HepG2 (cell line): Measurements from ENCODE around the gene SLC45A1. TPM values are rescaled to one million over a fixed set of nuclear protein-coding genes. Genes with fewer than 3 reads are reported as not detected.

ENCODE experiments used
- ATAC-seq: fragments of 200-7000 bp; cut with Tn5 transposase; 3 replicates; pipeline ENCODE4 v1.9.1; 2020; ENCODE audit warnings: mild to moderate bottlenecking, moderate library complexity
- BruUV-seq: library from RNA; stranded (reverse); fragments of 400-500 nt; replicated peaks from 2 replicates; lab custom pipeline; 2021; lab: Mats Ljungman, UMichigan
- CTCF ChIA-PET: fragments of 300-600 bp; formaldehyde crosslinking; extraction: SDS; loops from one replicate; lab custom pipeline; 2021; ENCODE audit warnings: low total read pairs, inconsistent platforms, low intra/inter-chr PET ratio; lab: Yijun Ruan, JAX
- POLR2A ChIA-PET: fragments of 350-600 bp; sonication (Branson Sonifier 250); formaldehyde crosslinking; loops from one replicate; lab custom pipeline; 2020; ENCODE audit warnings: antibody characterized with exemption, inconsistent platforms; lab: Yijun Ruan, JAX
- DNase-seq: peaks from one replicate; pipeline ENCODE4 v3.0.0-alpha.2; 2015; ENCODE audit warnings: low spot score
- FAIRE-seq: peaks from 3 replicates; lab custom pipeline; 2011; peaks lifted over from hg19 to GRCh38; lab: Jason Lieb, UNC
- H2AFZ ChIP-seq: one replicate; pipeline ENCODE4 v1.6.1; 2011; ENCODE audit warnings: low read length, inconsistent platforms
- H3K27ac ChIP-seq: fragments of 300-600 bp; 3 replicates; pipeline ENCODE4 v1.8.0; 2011; ENCODE audit warnings: mixed run types, mild to moderate bottlenecking, mixed read lengths, low read length, inconsistent platforms; ENCODE audit not compliant: insufficient read depth; ENCODE audit errors: extremely low read length
- H3K27me3 ChIP-seq, 2 experiments: fragments of 200-600 bp in 1 of 2; 2 replicates in 1 of 2; 3 replicates in 1 of 2; pipeline versions ENCODE4 v1.6.0 to v1.8.0; 2011; ENCODE audit warnings: low read length in 2 of 2, mild to moderate bottlenecking in 2 of 2, moderate library complexity in 2 of 2, inconsistent platforms in 1 of 2; ENCODE audit not compliant: insufficient read depth in 2 of 2, control insufficient read depth in 1 of 2
- H3K36me3 ChIP-seq, 2 experiments: fragments of 200-600 bp in 1 of 2; replicated peaks in 1 of 2; 2 replicates in 1 of 2; 3 replicates in 1 of 2; pipeline versions ENCODE4 v1.5.1 to v1.8.0; 2011; ENCODE audit warnings: low read length in 2 of 2, inconsistent platforms in 1 of 2; ENCODE audit not compliant: insufficient read depth in 2 of 2, control insufficient read depth in 1 of 2
- H3K4me1 ChIP-seq: 2 replicates; pipeline ENCODE4 v1.5.1; 2012; ENCODE audit warnings: low read length, inconsistent platforms; ENCODE audit not compliant: insufficient read depth
- H3K4me2 ChIP-seq: 2 replicates; pipeline ENCODE4 v1.6.0; 2011; ENCODE audit warnings: low read depth, low read length, inconsistent platforms
- H3K4me3 ChIP-seq, 3 experiments: fragments of 200-600 bp in 1 of 3; sonication (generic), shearing (Covaris generic) in 1 of 3; replicated peaks in 1 of 3; 2 replicates each; pipeline ENCODE4 v1.5.1; 2011 to 2016; ENCODE audit warnings: low read length in 3 of 3, inconsistent platforms in 2 of 3, low read depth in 2 of 3, mild to moderate bottlenecking in 2 of 3, control low read depth in 1 of 3, mixed read lengths in 1 of 3; ENCODE audit not compliant: insufficient read depth in 1 of 3
- H3K79me2 ChIP-seq: one replicate; pipeline ENCODE4 v1.6.1; 2011; ENCODE audit warnings: low read length, inconsistent platforms; ENCODE audit not compliant: insufficient read depth
- H3K9ac ChIP-seq: 2 replicates; pipeline ENCODE4 v1.6.0; 2011; ENCODE audit warnings: mild to moderate bottlenecking, low read depth, low read length, inconsistent platforms; ENCODE audit not compliant: insufficient read depth
- H3K9me3 ChIP-seq: 2 replicates; pipeline ENCODE4 v1.5.1; 2012; ENCODE audit warnings: mild to moderate bottlenecking, low read length
- H4K20me1 ChIP-seq: 2 replicates; pipeline ENCODE4 v1.6.0; 2011; ENCODE audit warnings: inconsistent platforms, mild to moderate bottlenecking, low read length, moderate library complexity; ENCODE audit not compliant: insufficient read depth
- GPN1 ChIP-seq: sonication (generic); formaldehyde crosslinking; IDR thresholded peaks from 2 replicates; pipeline ENCODE4 v1.5.1; 2020; ENCODE audit warnings: missing genetic modification reagents, borderline replicate concordance
- HNRNPUL1 ChIP-seq: fragments of 200-400 bp; formaldehyde crosslinking; IDR thresholded peaks from 2 replicates; pipeline ENCODE4 v1.6.1; 2017; ENCODE audit warnings: low read depth, mild to moderate bottlenecking, low read length, moderate library complexity
- KDM1A ChIP-seq: IDR thresholded peaks from 2 replicates; pipeline ENCODE4 v1.6.1; 2016; ENCODE audit warnings: missing compliant biosample characterization
- KDM5B ChIP-seq: sonication (generic); formaldehyde crosslinking; IDR thresholded peaks from 2 replicates; pipeline ENCODE4 v1.4.0; 2020; ENCODE audit warnings: missing genetic modification reagents, mild to moderate bottlenecking, borderline replicate concordance
- KDM6A ChIP-seq: IDR thresholded peaks from 2 replicates; pipeline ENCODE4 v1.6.1; 2016; ENCODE audit warnings: low read depth
- MBNL3 ChIP-seq: fragments of 250-450 bp; sonication (Bioruptor Pico); conservative IDR thresholded peaks from 2 replicates; pipeline ENCODE4 v1.8.0; 2022; ENCODE audit warnings: mild to moderate bottlenecking, inconsistent platforms
- SSRP1 ChIP-seq: IDR thresholded peaks from 2 replicates; pipeline ENCODE4 v1.6.1; 2016; ENCODE audit warnings: control low read depth
- TRIM24 ChIP-seq: sonication (generic); formaldehyde crosslinking; IDR thresholded peaks from 2 replicates; pipeline ENCODE4 v1.8.0; 2022; ENCODE audit warnings: mild to moderate bottlenecking, missing genetic modification reagents
- ZNF253 ChIP-seq: sonication (generic); formaldehyde crosslinking; IDR thresholded peaks from 2 replicates; pipeline ENCODE4 v1.8.0; 2022; ENCODE audit warnings: mild to moderate bottlenecking, missing genetic modification reagents, borderline replicate concordance
- WGBS: methylation state at CpG from one replicate; pipeline ENCODE4 v1.1.6; 2017; ENCODE audit warnings: low lambda C conversion rate; 5-methylcytosine and 5-hydroxymethylcytosine counted together
- in situ Hi-C: cut with HindIII; loops from 2 replicates; pipeline ENCODE4 v1.10.0; 2017; ENCODE audit warnings: low pct_unique_long_range_greater_than_20kb; ENCODE audit not compliant: extremely low pct_ligation_motif_present
- intact Hi-C: fragments of 100-400 bp; cut with micrococcal nuclease; formaldehyde crosslinking; loops from one replicate; pipeline ENCODE4 v1.10.0; 2022; ENCODE audit not compliant: unreplicated experiment
- polyA plus RNA-seq, 8 experiments: library from polyadenylated mRNA; depleted of rRNA in 3 of 8; stranded (reverse) in 7 of 8; unstranded in 1 of 8; fragments of >200 nt; fragmentation: Illumina TruSeq in 4 of 8; extraction: Trizol in 4 of 8; gene quantifications; 2 replicates each; pipeline versions ENCODE4 v1.2.1 to v1.2.3, GENCODE V29; 2011 to 2016; ENCODE audit warnings: low read depth in 4 of 8, missing spikeins in 1 of 8, mixed read lengths in 1 of 8; ENCODE audit not compliant: insufficient read depth in 1 of 8
- total RNA-seq, 5 experiments: library from RNA; depleted of rRNA; stranded (reverse); fragments of >200 nt; fragmentation: Illumina TruSeq; extraction: Trizol; gene quantifications; 2 replicates each; pipeline ENCODE4 v1.2.3, GENCODE V29; 2016; ENCODE audit warnings: low read depth in 1 of 5
- TF ChIP-seq, protein P1 (sequence below): sonication (generic); formaldehyde crosslinking; IDR thresholded peaks from 2 replicates; pipeline ENCODE4 v1.5.0; 2020; ENCODE audit warnings: mild to moderate bottlenecking, missing genetic modification reagents
- TF ChIP-seq, protein P2 (sequence below): sonication (generic); formaldehyde crosslinking; IDR thresholded peaks from 2 replicates; pipeline ENCODE4 v1.5.0; 2020; ENCODE audit warnings: missing genetic modification reagents

The SLC45A1 gene
- total and polyA plus RNA-seq, 2 of the 13 experiments (the other 11 are each of a cell fraction or from before 2014, with no cell fraction given), result not detected

DNA sequence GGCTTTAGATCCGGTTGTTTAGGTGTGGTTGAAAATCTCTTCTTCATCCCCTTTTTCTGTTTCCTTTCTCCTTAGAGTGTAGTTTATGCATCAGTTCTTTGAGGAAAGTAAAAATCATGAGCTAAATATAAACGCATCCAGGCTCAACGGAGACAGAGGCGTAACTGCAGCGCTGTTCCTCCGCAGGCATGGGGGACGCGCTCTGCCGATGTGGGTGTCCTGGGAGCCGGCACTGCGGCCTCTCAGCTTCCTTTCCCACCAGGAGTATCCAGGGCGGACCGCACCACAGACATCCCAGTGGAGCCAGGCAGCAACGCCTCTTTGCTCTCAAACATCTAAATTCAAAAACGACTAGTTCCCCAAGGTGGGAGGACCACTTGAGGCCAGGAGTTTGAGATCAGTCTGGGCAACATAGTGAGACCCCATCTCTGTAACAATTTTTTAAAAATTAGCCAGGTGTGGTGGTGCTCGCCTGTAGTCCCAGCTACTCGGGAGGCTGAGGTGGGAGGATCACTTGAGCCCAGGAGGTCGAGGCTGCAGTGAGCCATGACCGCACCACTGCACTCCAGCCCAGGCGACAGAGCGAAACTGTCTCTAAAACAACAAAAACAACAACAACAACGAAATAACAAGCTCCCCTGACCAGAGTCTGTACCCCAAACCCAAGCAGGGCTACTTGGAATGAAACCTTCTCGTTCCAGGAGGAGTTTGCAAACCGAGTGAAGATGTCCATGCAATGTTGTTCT lies 16.4 kb downstream of the SLC45A1 start:
- H3K4me1 ChIP-seq, result 0 out of 2 replicates have a peak, but pooled peaks cover 5% of the 10 kb centered on the region
- WGBS, result 59% methylated on average over 23 of the region's 24 CpGs
- no TSS peak for BruUV-seq
- H3K27me3 ChIP-seq, result peaks cover 5 to 36% of the 10 kb centered on the region in 2 experiments
- no peak overlapping the region for H3K9ac ChIP-seq
- no peaks in the 10 kb centered on the region for H3K36me3 ChIP-seq
- no peaks in the 10 kb centered on the region for H3K79me2 ChIP-seq
- no peaks in the 10 kb centered on the region for H3K9me3 ChIP-seq
- no peak overlapping the region for H3K4me3 ChIP-seq
- no peak overlapping the region for H2AFZ ChIP-seq
- DNase-seq (no peak), ATAC-seq (no peak), FAIRE-seq (no peak)
- intact Hi-C loops (no loop called here), in situ Hi-C loops (no loop called here)
- no peak overlapping the region for H3K27ac ChIP-seq
- no peak overlapping the region for H3K4me2 ChIP-seq
- ChIA-PET CTCF (no interaction called here), POLR2A (no interaction called here)
- TF ChIP-seq KDM1A (CRISPR knock-in tag), result no peak
- TF ChIP-seq, protein P1, sequence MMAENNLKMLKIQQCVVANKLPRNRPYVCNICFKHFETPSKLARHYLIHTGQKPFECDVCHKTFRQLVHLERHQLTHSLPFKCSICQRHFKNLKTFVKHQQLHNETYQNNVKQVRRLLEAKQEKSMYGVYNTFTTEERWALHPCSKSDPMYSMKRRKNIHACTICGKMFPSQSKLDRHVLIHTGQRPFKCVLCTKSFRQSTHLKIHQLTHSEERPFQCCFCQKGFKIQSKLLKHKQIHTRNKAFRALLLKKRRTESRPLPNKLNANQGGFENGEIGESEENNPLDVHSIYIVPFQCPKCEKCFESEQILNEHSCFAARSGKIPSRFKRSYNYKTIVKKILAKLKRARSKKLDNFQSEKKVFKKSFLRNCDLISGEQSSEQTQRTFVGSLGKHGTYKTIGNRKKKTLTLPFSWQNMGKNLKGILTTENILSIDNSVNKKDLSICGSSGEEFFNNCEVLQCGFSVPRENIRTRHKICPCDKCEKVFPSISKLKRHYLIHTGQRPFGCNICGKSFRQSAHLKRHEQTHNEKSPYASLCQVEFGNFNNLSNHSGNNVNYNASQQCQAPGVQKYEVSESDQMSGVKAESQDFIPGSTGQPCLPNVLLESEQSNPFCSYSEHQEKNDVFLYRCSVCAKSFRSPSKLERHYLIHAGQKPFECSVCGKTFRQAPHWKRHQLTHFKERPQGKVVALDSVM (CRISPR knock-in tag), result peak; percentile 55
- no peaks in the 10 kb centered on the region for H4K20me1 ChIP-seq

DNA sequence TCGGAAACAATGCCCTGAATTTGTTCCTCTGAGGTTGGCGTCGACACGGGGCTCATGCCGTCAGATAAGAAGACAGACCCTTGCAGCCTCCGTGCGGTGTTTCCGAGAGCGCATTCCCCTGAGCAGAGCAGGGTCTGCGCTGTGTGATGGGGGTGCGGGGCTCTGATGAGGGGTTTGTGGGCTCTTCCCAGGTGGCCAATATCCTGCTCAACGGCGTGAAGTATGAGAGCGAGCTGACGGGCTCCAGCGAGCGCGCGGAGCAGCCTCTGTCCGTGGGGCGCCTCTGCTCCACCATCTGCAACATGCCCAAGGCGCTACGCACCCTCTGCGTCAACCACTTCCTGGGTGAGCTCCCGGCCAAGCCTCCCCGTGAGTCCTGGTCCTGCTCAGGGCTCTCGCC lies 17.3 kb downstream of the SLC45A1 start:
- no peaks in the 10 kb centered on the region for H3K4me1 ChIP-seq
- no peak for FAIRE-seq
- POLR2A ChIA-PET, result no interaction called here
- H3K27me3 ChIP-seq, result peaks cover 3 to 33% of the 10 kb centered on the region in 2 experiments; a peak in 4 of 5 replicates
- no peaks in the 10 kb centered on the region for H3K79me2 ChIP-seq
- ATAC-seq, result no peak
- no peaks in the 10 kb centered on the region for H3K9me3 ChIP-seq
- in situ Hi-C loops (no loop called here), intact Hi-C loops (no loop called here)
- no peak for DNase-seq
- H2AFZ ChIP-seq, result no peak overlapping the region
- no peak overlapping the region for H3K9ac ChIP-seq
- CTCF ChIA-PET, result no interaction called here
- TF ChIP-seq KDM6A (CRISPR knock-in tag) (no peak), MBNL3 (no peak), ZNF253 (no peak), SSRP1 (CRISPR knock-in tag) (no peak), KDM5B (CRISPR knock-in tag) (no peak), GPN1 (CRISPR knock-in tag) (no peak), TRIM24 (CRISPR knock-in tag) (no peak), HNRNPUL1 (no peak)
- TF ChIP-seq, protein P2, sequence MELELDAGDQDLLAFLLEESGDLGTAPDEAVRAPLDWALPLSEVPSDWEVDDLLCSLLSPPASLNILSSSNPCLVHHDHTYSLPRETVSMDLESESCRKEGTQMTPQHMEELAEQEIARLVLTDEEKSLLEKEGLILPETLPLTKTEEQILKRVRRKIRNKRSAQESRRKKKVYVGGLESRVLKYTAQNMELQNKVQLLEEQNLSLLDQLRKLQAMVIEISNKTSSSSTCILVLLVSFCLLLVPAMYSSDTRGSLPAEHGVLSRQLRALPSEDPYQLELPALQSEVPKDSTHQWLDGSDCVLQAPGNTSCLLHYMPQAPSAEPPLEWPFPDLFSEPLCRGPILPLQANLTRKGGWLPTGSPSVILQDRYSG (CRISPR knock-in tag), result no peak
- H3K4me3 ChIP-seq, result no peak overlapping the region
- H3K27ac ChIP-seq, result no peak overlapping the region
- BruUV-seq, result no TSS peak
- H3K36me3 ChIP-seq, result no peaks in the 10 kb centered on the region
- no peaks in the 10 kb centered on the region for H4K20me1 ChIP-seq
- no peak overlapping the region for H3K4me2 ChIP-seq
- whole genome bisulfite sequencing, result 84% methylated on average over 24 of the region's 27 CpGs
